Activated T-cell treated with anti-CD3 and anti-CD28 coated beads, Interleukin-2, amount 50 U/mL, for 24 hours (primary cell): Measurements from ENCODE around the gene EGR4.

Experiments
- DNase-seq: peaks from one replicate; pipeline ENCODE4 v3.0.0-alpha.2; 2020
- H3K27ac Mint-ChIP-seq: 2 replicates; pipeline ENCODE4 v1.8.0; 2020; ENCODE audit warnings: mild to moderate bottlenecking, mixed read lengths
- H3K27me3 Mint-ChIP-seq: 2 replicates; pipeline ENCODE4 v1.8.0; 2020; ENCODE audit warnings: mixed read lengths
- H3K36me3 Mint-ChIP-seq: 2 replicates; pipeline ENCODE4 v1.8.0; 2020; ENCODE audit warnings: low read depth, mixed read lengths
- H3K4me1 Mint-ChIP-seq: 2 replicates; pipeline ENCODE4 v1.8.0; 2020; ENCODE audit warnings: low read depth, mixed read lengths
- H3K4me3 Mint-ChIP-seq: 2 replicates; pipeline ENCODE4 v1.8.0; 2020; ENCODE audit warnings: mild to moderate bottlenecking, moderate library complexity, mixed read lengths
- H3K9me3 Mint-ChIP-seq: 2 replicates; pipeline ENCODE4 v1.8.0; 2020; ENCODE audit warnings: mixed read lengths

EGR4 gene

DNA sequence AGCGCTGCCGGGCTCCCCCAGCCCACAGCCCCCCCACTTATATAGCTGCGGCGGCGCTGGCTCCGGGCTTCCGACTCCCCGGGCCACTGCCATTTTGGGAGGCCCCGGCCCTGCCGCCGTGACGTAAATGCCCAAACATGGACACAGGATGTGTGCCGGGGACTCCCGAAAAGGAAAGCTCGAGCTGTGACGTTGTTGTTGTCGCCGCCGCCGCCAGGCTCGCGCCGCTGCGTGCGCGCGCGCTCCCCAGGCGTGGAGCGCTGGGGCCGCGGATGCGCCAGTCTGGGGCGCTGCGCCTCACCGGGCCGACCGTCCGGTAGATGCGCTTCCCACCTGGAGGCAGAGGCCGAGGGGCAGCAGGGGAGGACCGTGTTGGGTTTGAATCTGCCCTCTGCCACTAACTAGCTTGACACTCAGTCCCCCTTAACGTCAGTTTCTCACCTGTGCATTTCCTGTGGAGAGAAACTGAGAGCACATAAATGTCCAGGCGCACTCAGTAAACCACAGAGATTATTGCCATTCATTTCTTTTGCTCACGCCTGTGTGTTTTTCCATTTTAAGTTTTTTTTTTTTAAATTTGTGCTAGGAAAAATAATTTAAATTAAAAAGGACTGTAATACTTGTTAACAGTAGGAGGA is at the start of gene EGR4:
TSS of gene EGR4 (minus strand) at position 15 of the 638 bp plus-strand sequence. CDS start 231 bp downstream, outside the sequence.
- no peaks in the 10 kb centered on the region for H3K9me3 Mint-ChIP-seq
- H3K27ac Mint-ChIP-seq = no peak within 1 kb of the TSS
- peak within 1 kb of the TSS; percentile 72 for H3K4me3 Mint-ChIP-seq
- peaks cover 81% of the 10 kb centered on the region for H3K27me3 Mint-ChIP-seq
- H3K4me1 Mint-ChIP-seq = peaks cover 26% of the 10 kb centered on the region
- peak; percentile 90 for DNase-seq
- no peaks in the 10 kb centered on the region for H3K36me3 Mint-ChIP-seq

DNA sequence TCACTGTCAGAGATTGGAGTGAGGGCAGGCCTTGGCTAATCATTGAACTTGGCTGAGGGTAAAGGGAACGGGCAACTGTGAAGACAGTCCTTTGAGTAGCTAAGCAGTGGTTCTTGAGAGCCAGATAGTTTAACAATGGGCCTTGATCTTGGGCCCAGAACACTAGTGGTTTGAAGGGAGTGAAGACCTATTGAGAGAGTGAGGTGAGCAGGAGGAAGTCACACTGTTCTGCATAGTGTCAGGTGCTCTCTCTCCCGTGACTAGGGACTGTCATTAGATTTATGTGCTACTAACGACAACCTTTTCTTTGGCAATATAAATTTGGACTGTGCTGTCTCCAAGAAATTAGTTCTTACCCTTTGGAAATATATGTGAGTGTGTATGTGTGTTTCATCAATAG is 47.7 kb upstream of the EGR4 start:
- no peaks in the 10 kb centered on the region for H3K9me3 Mint-ChIP-seq
- DNase-seq = no peak
- H3K27me3 Mint-ChIP-seq = peaks cover 2% of the 10 kb centered on the region
- H3K4me1 Mint-ChIP-seq = peaks cover 2% of the 10 kb centered on the region
- no peak overlapping the region for H3K27ac Mint-ChIP-seq
- H3K36me3 Mint-ChIP-seq = no peaks in the 10 kb centered on the region
- H3K4me3 Mint-ChIP-seq = no peak overlapping the region

DNA sequence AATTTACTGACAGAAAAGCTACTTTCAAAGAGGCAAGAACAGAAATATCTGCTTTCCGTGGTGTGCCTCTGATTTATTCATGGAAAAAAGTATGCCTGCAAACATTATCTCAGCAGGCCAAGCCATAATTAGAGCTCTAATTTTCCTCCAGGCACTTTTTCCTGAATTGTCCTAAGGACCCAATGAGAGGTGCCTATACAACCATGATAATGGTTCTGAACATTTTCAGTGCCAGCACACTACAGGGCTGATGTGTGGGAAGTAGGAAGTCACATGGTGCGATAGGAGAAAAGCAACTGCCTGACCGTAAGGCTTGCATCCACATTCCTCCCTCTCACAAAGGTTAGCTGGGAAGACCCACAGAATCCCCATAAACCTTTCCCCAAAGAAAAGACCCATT is 45.9 kb upstream of the EGR4 start:
- Mint-ChIP-seq H3K4me3 (no peak overlapping the region), H3K27ac (no peak overlapping the region), H3K27me3 (peaks cover 2% of the 10 kb centered on the region), H3K36me3 (no peaks in the 10 kb centered on the region), H3K9me3 (peaks cover 6% of the 10 kb centered on the region), H3K4me1 (peaks cover 2% of the 10 kb centered on the region)
- no peak for DNase-seq

DNA sequence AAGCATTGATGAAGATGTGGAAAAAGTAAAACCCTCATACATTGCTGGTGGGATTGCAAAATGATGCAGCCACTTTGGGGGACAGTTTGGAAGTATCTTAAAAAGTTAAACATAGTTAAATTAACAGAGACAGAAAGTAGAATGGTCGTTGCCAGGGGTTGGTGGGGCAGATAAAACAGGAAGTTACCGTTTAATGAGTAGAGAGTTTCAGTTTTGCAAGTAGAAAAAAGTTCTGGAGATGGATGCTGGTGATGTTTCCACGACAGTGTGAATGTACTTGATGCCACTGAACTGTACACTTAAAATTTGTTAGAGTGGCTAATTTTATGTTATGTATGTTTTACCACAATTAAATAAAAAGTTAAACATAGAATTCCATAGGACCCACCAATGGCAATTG is 44.5 kb upstream of the EGR4 start:
- Mint-ChIP-seq H3K36me3 (no peaks in the 10 kb centered on the region), H3K4me1 (peaks cover 2% of the 10 kb centered on the region), H3K27ac (no peak overlapping the region), H3K27me3 (peaks cover 6% of the 10 kb centered on the region), H3K4me3 (no peak overlapping the region), H3K9me3 (peaks cover 13% of the 10 kb centered on the region)
- no peak for DNase-seq

DNA sequence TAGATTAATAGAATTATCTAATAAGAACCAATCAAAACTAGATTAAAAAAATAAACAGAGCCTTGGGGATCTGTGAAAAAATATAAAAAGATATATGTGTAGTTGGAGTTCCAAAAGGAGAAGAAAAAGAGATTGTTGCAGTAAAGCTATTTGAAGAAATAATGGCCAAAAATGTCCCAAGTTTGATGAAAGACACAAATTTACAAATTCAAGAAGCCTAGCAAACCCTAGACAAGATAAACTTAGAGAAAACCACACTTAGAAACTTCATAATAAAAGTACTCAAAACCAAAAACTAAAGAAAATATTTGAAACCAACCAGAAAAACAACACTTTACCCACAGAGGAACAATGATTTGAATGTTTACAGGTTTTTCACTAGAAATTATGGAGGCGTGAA is 41.3 kb upstream of the EGR4 start:
- H3K4me1 Mint-ChIP-seq = peaks cover 2% of the 10 kb centered on the region
- no peaks in the 10 kb centered on the region for H3K36me3 Mint-ChIP-seq
- H3K27me3 Mint-ChIP-seq = peaks cover 10% of the 10 kb centered on the region
- no peak overlapping the region for H3K27ac Mint-ChIP-seq
- no peak for DNase-seq
- H3K4me3 Mint-ChIP-seq = no peak overlapping the region
- peaks cover 13% of the 10 kb centered on the region for H3K9me3 Mint-ChIP-seq

DNA sequence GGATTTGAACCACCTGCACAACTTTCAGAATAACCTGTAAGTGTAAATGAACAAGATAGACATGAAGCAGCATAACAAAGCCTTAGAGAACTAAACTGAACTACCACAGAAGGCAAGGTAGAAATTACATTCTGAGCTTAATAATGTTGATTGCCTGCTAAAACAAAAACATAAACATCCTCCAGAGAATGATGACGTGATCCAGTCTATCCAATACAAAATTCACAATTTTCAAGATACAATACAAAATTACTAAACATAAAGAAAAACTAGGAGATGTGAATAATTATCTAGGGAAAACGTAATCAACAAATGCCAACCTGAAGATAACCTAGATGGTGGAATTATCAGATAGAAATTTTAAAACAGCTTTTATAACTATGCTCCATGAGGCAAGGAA is 40.7 kb upstream of the EGR4 start:
- Mint-ChIP-seq H3K27ac (no peak overlapping the region), H3K36me3 (no peaks in the 10 kb centered on the region), H3K9me3 (peaks cover 13% of the 10 kb centered on the region), H3K27me3 (peaks cover 14% of the 10 kb centered on the region), H3K4me3 (no peak overlapping the region), H3K4me1 (peaks cover 2% of the 10 kb centered on the region)
- DNase-seq = no peak

DNA sequence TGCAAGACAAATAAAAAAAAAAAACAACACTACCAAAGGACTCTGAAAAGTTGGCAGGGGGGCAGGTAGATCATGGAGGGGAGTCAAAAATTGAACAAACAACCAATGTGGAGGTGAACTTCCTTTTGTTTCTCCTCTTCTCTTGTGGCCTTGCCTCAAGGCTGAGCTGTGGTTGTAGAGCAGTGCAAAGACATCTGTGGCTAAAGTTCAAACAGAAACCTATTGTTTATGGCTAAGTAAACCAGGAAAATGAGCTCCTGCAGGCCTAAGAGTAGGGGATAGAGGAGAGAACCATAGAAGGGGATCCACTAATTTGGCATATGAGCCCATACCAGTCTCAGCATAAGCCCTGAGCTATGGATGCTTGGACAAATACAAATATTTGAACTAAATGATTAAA is 40.2 kb upstream of the EGR4 start:
- Mint-ChIP-seq H3K27ac (no peak overlapping the region), H3K27me3 (peaks cover 18% of the 10 kb centered on the region), H3K4me1 (peaks cover 2% of the 10 kb centered on the region), H3K4me3 (no peak overlapping the region), H3K9me3 (peaks cover 13% of the 10 kb centered on the region), H3K36me3 (no peaks in the 10 kb centered on the region)
- DNase-seq = no peak

DNA sequence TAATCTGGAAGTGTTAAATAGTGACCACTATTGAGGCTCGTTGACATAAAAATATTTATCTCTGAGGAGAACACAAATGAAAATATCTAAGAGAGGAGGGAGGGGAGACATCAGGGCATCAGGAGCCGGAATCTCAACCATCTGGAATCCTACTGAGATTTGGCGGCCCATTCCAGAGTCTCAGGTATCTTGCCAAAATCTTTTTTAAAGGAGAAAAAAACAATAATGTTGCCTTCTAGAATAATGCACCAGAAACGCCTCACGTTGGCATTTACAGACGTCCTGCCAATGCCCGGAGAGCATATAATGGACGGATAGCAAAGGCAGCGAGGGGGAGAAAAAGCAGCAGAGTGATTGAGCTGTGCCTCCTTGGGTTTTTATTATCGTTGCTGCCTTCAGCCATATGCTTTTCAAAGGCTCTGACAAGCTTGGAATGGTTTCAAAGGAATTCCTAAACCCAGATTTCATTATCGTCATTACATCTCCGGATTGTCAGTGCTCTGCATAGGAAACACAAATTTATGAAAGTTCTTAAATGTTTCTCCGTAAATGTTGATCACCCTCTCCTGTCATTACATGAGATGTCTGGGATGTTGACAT is 30.9 kb upstream of the EGR4 start:
- no peak overlapping the region for H3K4me3 Mint-ChIP-seq
- DNase-seq = no peak
- no peaks in the 10 kb centered on the region for H3K36me3 Mint-ChIP-seq
- H3K4me1 Mint-ChIP-seq = no peaks in the 10 kb centered on the region
- no peaks in the 10 kb centered on the region for H3K9me3 Mint-ChIP-seq
- H3K27ac Mint-ChIP-seq = no peak overlapping the region
- peaks cover 49% of the 10 kb centered on the region for H3K27me3 Mint-ChIP-seq

DNA sequence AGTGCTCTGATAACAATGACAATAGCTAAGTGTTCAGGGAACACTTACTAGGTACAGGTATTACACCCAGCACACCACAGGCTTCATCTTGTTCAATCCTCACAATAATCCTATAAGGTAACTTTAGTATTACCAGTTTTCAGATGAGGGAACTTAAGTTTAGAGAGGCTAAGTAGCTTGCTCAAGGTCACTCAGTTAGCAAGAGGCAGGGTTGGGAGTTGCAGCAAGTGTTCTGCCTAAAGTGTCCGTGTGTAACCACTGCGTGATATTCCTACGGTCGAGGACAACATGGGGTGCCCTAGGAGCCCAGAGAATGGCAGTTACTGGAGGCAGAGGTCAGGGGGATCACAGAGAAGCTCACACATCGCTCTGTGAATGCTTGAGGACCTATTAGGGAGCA is 30.2 kb upstream of the EGR4 start:
- Mint-ChIP-seq H3K27ac (no peak overlapping the region), H3K4me3 (no peak overlapping the region), H3K4me1 (no peaks in the 10 kb centered on the region), H3K9me3 (no peaks in the 10 kb centered on the region), H3K36me3 (no peaks in the 10 kb centered on the region), H3K27me3 (peaks cover 48% of the 10 kb centered on the region)
- DNase-seq = no peak

DNA sequence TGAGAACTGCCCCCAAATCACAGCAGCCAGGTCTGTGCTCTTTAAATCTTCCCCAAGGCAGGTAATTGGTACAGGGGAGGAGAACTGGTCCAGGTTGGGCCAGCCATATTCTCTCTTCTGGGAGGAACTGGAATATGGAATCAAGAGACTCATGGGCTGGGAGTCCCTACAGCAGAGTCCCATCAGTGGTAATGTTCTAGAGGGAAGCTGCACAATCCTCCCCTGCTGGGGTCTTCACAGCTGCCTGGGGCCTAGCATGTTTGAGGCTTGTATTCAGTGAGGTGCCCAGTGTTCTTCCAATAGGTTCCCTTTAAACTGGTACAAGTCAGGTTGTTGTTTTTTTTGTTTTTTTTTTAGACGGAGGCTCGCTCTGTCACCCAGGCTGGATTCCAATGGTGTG is 21.1 kb upstream of the EGR4 start:
- Mint-ChIP-seq H3K4me3 (no peak overlapping the region), H3K9me3 (no peaks in the 10 kb centered on the region), H3K36me3 (no peaks in the 10 kb centered on the region), H3K27ac (no peak overlapping the region), H3K27me3 (peaks cover 31% of the 10 kb centered on the region), H3K4me1 (no peaks in the 10 kb centered on the region)
- no peak for DNase-seq

DNA sequence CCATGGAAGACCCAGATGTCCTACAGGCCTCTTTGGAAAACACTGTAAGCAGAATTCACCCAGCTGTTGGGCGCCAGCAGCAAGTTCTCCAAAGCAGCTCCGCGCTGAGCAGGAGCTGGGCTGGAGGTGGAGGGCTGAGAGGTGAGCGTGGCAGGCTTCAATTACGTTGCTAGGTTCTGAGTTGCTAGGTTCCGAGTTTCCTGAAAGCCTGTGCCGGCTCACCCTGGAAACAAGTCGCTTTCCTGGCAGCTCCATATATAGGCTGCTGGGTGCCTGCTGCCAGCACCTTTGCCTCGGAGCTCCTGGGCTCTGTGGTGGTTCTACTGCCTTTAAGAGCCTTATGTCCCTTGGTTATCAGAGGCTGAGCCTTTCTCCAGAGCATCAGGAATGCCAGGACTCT is 14.4 kb upstream of the EGR4 start:
- no peaks in the 10 kb centered on the region for H3K36me3 Mint-ChIP-seq
- no peaks in the 10 kb centered on the region for H3K4me1 Mint-ChIP-seq
- DNase-seq = no peak
- no peak overlapping the region for H3K27ac Mint-ChIP-seq
- no peaks in the 10 kb centered on the region for H3K9me3 Mint-ChIP-seq
- peaks cover 21% of the 10 kb centered on the region for H3K27me3 Mint-ChIP-seq
- no peak overlapping the region for H3K4me3 Mint-ChIP-seq

DNA sequence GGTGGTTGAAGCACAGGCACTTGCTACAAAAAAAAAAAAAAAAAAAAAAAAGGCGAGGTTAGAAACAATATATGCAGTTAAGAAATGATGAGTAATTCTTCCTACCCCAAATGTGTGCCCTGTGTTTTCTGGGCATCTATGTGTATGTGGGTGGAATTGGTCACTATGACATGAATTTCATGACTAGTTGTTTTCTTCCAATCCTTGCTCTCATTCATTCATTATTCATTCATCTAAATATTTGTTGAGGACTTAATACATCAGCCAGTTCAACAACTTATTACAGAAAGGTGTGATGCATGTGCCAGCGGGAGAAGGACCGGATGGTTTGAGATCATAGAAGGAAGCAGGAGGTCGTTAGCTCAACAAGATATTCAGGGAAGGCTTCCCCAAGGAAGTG is 8.3 kb upstream of the EGR4 start:
- no peak for DNase-seq
- no peaks in the 10 kb centered on the region for H3K4me1 Mint-ChIP-seq
- no peaks in the 10 kb centered on the region for H3K36me3 Mint-ChIP-seq
- no peak overlapping the region for H3K4me3 Mint-ChIP-seq
- H3K9me3 Mint-ChIP-seq = no peaks in the 10 kb centered on the region
- H3K27me3 Mint-ChIP-seq = peaks cover 52% of the 10 kb centered on the region
- H3K27ac Mint-ChIP-seq = no peak overlapping the region

DNA sequence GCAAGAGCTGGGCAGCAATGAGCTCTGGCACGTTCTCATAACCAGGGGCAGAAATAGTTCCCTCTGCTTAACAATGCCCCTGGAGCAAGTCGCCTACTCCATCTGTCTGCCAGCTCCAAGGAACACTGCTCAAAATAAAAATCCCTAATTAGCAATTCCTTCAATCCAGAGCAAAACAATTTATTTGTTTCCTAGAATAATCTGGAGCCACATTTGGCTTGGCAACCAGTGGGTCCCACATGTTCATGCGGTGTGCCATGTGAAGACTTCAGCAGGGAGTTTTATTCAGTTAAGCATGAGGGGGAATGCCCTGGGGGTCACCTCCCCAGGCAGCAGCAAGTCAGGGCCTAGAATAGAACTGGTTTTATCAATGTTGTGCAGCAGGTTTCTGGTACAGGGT is 7.6 kb upstream of the EGR4 start:
- Mint-ChIP-seq H3K27ac (no peak overlapping the region), H3K4me1 (no peaks in the 10 kb centered on the region), H3K4me3 (no peak overlapping the region), H3K36me3 (no peaks in the 10 kb centered on the region), H3K27me3 (peaks cover 57% of the 10 kb centered on the region), H3K9me3 (no peaks in the 10 kb centered on the region)
- DNase-seq = no peak

DNA sequence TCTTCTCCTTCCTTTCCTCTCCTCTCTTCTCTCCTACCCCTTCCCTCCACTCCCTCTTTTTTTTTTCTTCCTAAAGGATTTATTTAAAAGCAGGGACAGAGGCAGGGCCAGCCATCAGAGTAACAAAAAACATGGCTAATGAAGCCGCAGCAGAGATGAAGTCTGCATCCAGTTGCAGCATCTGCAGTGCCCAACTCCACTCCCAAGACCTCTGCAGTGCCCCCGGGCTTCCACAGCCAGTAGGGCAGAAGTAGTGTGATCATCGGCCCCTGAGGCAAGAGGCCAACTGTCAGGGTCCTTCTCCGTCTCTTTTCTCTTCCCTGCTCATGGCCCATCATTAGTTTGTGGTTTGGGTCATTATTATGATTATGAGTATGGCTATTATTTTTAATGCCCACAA is 4.2 kb upstream of the EGR4 start:
- peaks cover 75% of the 10 kb centered on the region for H3K27me3 Mint-ChIP-seq
- no peak overlapping the region for H3K27ac Mint-ChIP-seq
- H3K36me3 Mint-ChIP-seq = no peaks in the 10 kb centered on the region
- no peak overlapping the region for H3K4me3 Mint-ChIP-seq
- no peak for DNase-seq
- no peaks in the 10 kb centered on the region for H3K9me3 Mint-ChIP-seq
- H3K4me1 Mint-ChIP-seq = peaks cover 7% of the 10 kb centered on the region

DNA sequence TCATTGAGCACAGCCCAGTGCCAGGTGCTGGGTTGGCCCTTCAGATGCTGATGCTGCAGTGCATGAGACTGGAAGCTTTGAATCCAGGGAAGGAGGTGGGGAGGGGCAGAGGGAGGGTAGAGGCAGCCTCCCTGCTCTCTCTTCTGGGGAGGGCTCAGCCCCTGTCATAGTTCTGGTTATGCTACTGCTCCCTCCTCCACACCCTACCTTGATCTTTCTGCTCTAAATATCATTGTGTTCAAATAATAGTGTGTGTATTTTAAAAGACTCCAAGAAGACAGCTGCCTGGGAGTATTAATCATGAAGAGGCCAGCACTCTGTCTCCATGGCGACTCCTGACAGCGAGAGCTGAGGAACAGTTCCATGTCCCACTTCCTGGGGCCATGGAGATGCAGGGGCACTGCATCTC is 3.8 kb upstream of the EGR4 start:
- Mint-ChIP-seq H3K36me3 (no peaks in the 10 kb centered on the region), H3K4me3 (no peak overlapping the region), H3K9me3 (no peaks in the 10 kb centered on the region), H3K27me3 (peaks cover 75% of the 10 kb centered on the region), H3K27ac (no peak overlapping the region), H3K4me1 (peaks cover 9% of the 10 kb centered on the region)
- DNase-seq = no peak
